ENCODE results near the gene PABPN1L. TPM values are rescaled to one million over a fixed set of nuclear protein-coding genes. Genes with fewer than 3 reads are reported as not detected.

Gene PABPN1L
- total RNA-seq, 1 experiment from 2014 or later = not detected

- no peaks in the 10 kb centered on the region for H3K4me1 Mint-ChIP-seq
- Histone ChIP-seq H4K8ac (replicated peaks; ENCODE audit: insufficient read length, low read depth, low read length) (no peak overlapping the region), H3K9me3 (ENCODE audit: control insufficient read depth, low read depth, low read length) (no peaks in the 10 kb centered on the region), H2BK20ac (ENCODE audit: low read depth, low read length, poor library complexity, severe bottlenecking) (no peak overlapping the region), H3T11ph (ENCODE audit: low read length) (no peak overlapping the region), H3K56ac (ENCODE audit: insufficient read length, low read depth, low read length) (no peak overlapping the region), H2BK120ac (ENCODE audit: low read depth, low read length, poor library complexity, severe bottlenecking) (no peak overlapping the region), H3K27me3 (ENCODE audit: insufficient read depth, low read length) (no peaks in the 10 kb centered on the region), H3K79me1 (ENCODE audit: insufficient read depth, low read depth, low read length, poor library complexity, severe bottlenecking) (no peaks in the 10 kb centered on the region), H3K9ac (ENCODE audit: extremely low read depth, insufficient read length, low read length) (no peak overlapping the region), H4K5ac (ENCODE audit: insufficient read length, low read depth, low read length) (no peak overlapping the region), H2BK12ac (ENCODE audit: insufficient read length, low read depth, low read length) (no peak overlapping the region), H3K27ac (ENCODE audit: insufficient read length, low read depth, low read length) (no peak overlapping the region), H2AK5ac (ENCODE audit: insufficient read length, low read length) (no peak overlapping the region), H3K79me2 (ENCODE audit: insufficient read depth, low read length) (no peaks in the 10 kb centered on the region), H3K23me2 (ENCODE audit: insufficient read length, low read depth, low read length, poor library complexity, severe bottlenecking) (no peaks in the 10 kb centered on the region), H2BK15ac (ENCODE audit: low read depth, low read length) (no peak overlapping the region), H3K18ac (ENCODE audit: insufficient read length, low read depth, low read length) (no peak overlapping the region), H4K91ac (ENCODE audit: insufficient read length, low read depth, low read length) (no peak overlapping the region), H3K4me2 (ENCODE audit: insufficient read depth, insufficient read length, low read length) (no peak overlapping the region), H2BK5ac (ENCODE audit: insufficient read length, low read length) (no peak overlapping the region), H3K4me1 (ENCODE audit: insufficient read depth, low read length) (no peaks in the 10 kb centered on the region), H3K14ac (ENCODE audit: insufficient read depth, low read length) (no peak overlapping the region), H4K20me1 (ENCODE audit: control insufficient read depth, insufficient read depth, insufficient read length) (no peaks in the 10 kb centered on the region), H3K4ac (ENCODE audit: low read depth, low read length) (no peak overlapping the region), H3K23ac (ENCODE audit: insufficient read length, low read depth, low read length) (no peak overlapping the region), H2AFZ (ENCODE audit: low read length) (no peak overlapping the region)
- no peak overlapping the region for H3K4me3 Mint-ChIP-seq
- H3K27me3 Mint-ChIP-seq (ENCODE audit: low read depth) = peaks cover 1% of the 10 kb centered on the region; the same call in 1 of the 2 replicates
- DNase-seq = no peak
- no CpG with 5 or more reads among the region's 13 CpGs for WGBS (ENCODE audit: extremely low coverage, insufficient read length, low lambda C conversion rate)
- TF ChIP-seq, protein P1, sequence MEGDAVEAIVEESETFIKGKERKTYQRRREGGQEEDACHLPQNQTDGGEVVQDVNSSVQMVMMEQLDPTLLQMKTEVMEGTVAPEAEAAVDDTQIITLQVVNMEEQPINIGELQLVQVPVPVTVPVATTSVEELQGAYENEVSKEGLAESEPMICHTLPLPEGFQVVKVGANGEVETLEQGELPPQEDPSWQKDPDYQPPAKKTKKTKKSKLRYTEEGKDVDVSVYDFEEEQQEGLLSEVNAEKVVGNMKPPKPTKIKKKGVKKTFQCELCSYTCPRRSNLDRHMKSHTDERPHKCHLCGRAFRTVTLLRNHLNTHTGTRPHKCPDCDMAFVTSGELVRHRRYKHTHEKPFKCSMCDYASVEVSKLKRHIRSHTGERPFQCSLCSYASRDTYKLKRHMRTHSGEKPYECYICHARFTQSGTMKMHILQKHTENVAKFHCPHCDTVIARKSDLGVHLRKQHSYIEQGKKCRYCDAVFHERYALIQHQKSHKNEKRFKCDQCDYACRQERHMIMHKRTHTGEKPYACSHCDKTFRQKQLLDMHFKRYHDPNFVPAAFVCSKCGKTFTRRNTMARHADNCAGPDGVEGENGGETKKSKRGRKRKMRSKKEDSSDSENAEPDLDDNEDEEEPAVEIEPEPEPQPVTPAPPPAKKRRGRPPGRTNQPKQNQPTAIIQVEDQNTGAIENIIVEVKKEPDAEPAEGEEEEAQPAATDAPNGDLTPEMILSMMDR (conservative IDR thresholded peaks at IDR 0.05) = no peak
- H3K9me3 Mint-ChIP-seq = no peaks in the 10 kb centered on the region; a peak in 1 of 5 replicates
- no peak overlapping the region for H3K27ac Mint-ChIP-seq
- peaks cover 16 to 28% (median 18%) of the 10 kb centered on the region in 3 experiments; a peak in 6 of 7 replicates for H3K36me3 Mint-ChIP-seq (ENCODE audit: insufficient read depth in 1 of 3, low read depth in 3 of 3)
Observed at GRCh38 chr16:88863426-88863825, 3.0 kb downstream of the PABPN1L start.
